Measurements from ENCODE around the gene MAP2K7.

DNA sequence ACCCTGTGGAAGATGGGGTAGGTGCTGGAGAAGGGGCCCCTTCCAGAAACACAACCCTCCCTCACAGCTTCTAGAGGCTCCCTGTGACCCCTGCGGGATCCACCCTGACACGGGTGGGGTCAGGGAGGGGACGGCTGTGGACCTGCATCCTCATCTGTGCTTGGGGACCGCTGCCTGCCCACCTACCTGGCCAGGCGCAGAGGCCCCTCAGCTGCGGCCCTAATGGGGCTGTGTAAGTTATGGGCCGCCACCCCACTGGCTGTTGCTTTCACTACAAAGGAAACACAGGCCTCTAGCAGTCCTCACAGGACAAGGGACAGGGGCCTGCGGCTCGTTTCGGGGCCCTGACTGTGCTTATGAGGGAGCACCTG, 29.2 kb downstream of the MAP2K7 start:
- TF ChIP-seq, protein P1, sequence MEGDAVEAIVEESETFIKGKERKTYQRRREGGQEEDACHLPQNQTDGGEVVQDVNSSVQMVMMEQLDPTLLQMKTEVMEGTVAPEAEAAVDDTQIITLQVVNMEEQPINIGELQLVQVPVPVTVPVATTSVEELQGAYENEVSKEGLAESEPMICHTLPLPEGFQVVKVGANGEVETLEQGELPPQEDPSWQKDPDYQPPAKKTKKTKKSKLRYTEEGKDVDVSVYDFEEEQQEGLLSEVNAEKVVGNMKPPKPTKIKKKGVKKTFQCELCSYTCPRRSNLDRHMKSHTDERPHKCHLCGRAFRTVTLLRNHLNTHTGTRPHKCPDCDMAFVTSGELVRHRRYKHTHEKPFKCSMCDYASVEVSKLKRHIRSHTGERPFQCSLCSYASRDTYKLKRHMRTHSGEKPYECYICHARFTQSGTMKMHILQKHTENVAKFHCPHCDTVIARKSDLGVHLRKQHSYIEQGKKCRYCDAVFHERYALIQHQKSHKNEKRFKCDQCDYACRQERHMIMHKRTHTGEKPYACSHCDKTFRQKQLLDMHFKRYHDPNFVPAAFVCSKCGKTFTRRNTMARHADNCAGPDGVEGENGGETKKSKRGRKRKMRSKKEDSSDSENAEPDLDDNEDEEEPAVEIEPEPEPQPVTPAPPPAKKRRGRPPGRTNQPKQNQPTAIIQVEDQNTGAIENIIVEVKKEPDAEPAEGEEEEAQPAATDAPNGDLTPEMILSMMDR (conservative IDR thresholded peaks at IDR 0.05; ENCODE audit: low read length): no peak
- no peak for TF ChIP-seq EZH2phosphoT487 (IDR thresholded peaks at IDR 0.05; ENCODE audit: borderline replicate concordance)

Measured in Loucy (cell line).